HG03521 (cell line): ENCODE results near the gene C1QTNF3.
"Not testable (repeated sequence)": the region's sequence is repeated elsewhere in the genome, so short reads cannot be mapped to it uniquely, and the experiment has no call there.

ENCODE experiments used
- ATAC-seq: cut with Tn5 transposase; IDR thresholded peaks from one replicate; pipeline ENCODE4 v1.9.1; 2021; ENCODE audit warnings: mild to moderate bottlenecking, moderate library complexity; ENCODE audit not compliant: unreplicated experiment

The C1QTNF3 gene

GRCh38 chr5:34026089-34026761 lies 16.8 kb downstream of the C1QTNF3 start:
- no peak for ATAC-seq

GRCh38 chr5:34022121-34022705 lies 20.8 kb downstream of the C1QTNF3 start:
- ATAC-seq, result no peak

GRCh38 chr5:34021334-34021733 lies 21.7 kb downstream of the C1QTNF3 start:
- ATAC-seq, result no peak

- no peak for ATAC-seq
These were observed 22.3 kb downstream of the C1QTNF3 start for GRCh38 chr5:34020726-34021125.

GRCh38 chr5:34017254-34017653 lies 25.8 kb downstream of the C1QTNF3 start:
- ATAC-seq, result no peak

GRCh38 chr5:34016750-34017149 lies 26.3 kb downstream of the C1QTNF3 start:
- no peak for ATAC-seq

GRCh38 chr5:34016222-34016621 lies 26.8 kb downstream of the C1QTNF3 start:
- no peak for ATAC-seq

- no peak for ATAC-seq
These were observed 27.7 kb downstream of the C1QTNF3 start for GRCh38 chr5:34015120-34015822.

- no peak for ATAC-seq
These were observed 28.4 kb downstream of the C1QTNF3 start for GRCh38 chr5:34014626-34015025.

- ATAC-seq, result no peak
These were observed 29.5 kb downstream of the C1QTNF3 start for GRCh38 chr5:34013547-34013946.

- ATAC-seq, result no peak
These were observed 30.2 kb downstream of the C1QTNF3 start for GRCh38 chr5:34012791-34013190.

GRCh38 chr5:34011536-34011935 lies 31.5 kb downstream of the C1QTNF3 start:
- no peak for ATAC-seq

GRCh38 chr5:34010146-34010545 lies 32.9 kb downstream of the C1QTNF3 start:
- not testable (repeated sequence) for ATAC-seq

GRCh38 chr5:34009610-34010009 lies 33.4 kb downstream of the C1QTNF3 start:
- ATAC-seq, result no peak

- ATAC-seq, result no peak
These were observed 34.2 kb downstream of the C1QTNF3 start for GRCh38 chr5:34008802-34009201.

GRCh38 chr5:34007621-34008600 lies 35.1 kb downstream of the C1QTNF3 start, which contains the start of gene AMACR:
AMACR (minus strand) TSS chr5:34008050; CDS start chr5:34008019, 31 bp downstream.
- peak; percentile 94 for ATAC-seq

- no peak for ATAC-seq
These were observed 35.8 kb downstream of the C1QTNF3 start for GRCh38 chr5:34007201-34007620.

GRCh38 chr5:34005681-34006080 lies 37.3 kb downstream of the C1QTNF3 start:
- ATAC-seq, result no peak

- no peak for ATAC-seq
These were observed 37.8 kb downstream of the C1QTNF3 start for GRCh38 chr5:34005211-34005610.

- no peak for ATAC-seq
These were observed 39.1 kb downstream of the C1QTNF3 start for GRCh38 chr5:34003941-34004340.
